GM23338 (cell line): ENCODE measurements around the gene RUSF1. TPM values are rescaled to one million over a fixed set of nuclear protein-coding genes. Genes with fewer than 3 reads are reported as not detected.

Experiments
- ATAC-seq: fragments of 200-7000 bp; cut with Tn5 transposase; 3 replicates; pipeline ENCODE4 v1.9.1; 2020
- DNase-seq: peaks from one replicate; pipeline ENCODE4 v3.0.0-alpha.2; 2015; ENCODE audit warnings: low spot score
- H2AFZ ChIP-seq: fragments of 200-600 bp; sonication (generic); 2 replicates; pipeline ENCODE4 v1.8.0; 2016; ENCODE audit warnings: antibody characterized with exemption, mild to moderate bottlenecking, moderate library complexity
- H3F3A ChIP-seq: fragments of 200-600 bp; sonication (generic); replicated peaks from 2 replicates; pipeline ENCODE4 v1.8.0; 2017; ENCODE audit warnings: antibody characterized with exemption, mixed run types, low read depth
- H3K27ac ChIP-seq: fragments of 200-600 bp; sonication (generic); 2 replicates; pipeline ENCODE4 v1.6.1; 2016; ENCODE audit warnings: low read depth
- H3K27me3 ChIP-seq: fragments of 200-600 bp; sonication (generic); 2 replicates; pipeline ENCODE4 v1.8.0; 2016; ENCODE audit warnings: mild to moderate bottlenecking, mixed run types, moderate library complexity; ENCODE audit not compliant: insufficient read depth
- H3K36me3 ChIP-seq: fragments of 200-600 bp; sonication (generic); 2 replicates; pipeline ENCODE4 v1.8.0; 2016; ENCODE audit warnings: mild to moderate bottlenecking; ENCODE audit not compliant: insufficient read depth
- H3K4me1 ChIP-seq: fragments of 200-600 bp; sonication (generic); 2 replicates; pipeline ENCODE4 v1.8.0; 2016; ENCODE audit warnings: mild to moderate bottlenecking, moderate library complexity; ENCODE audit not compliant: insufficient read depth
- H3K4me2 ChIP-seq: fragments of 200-600 bp; sonication (generic); 2 replicates; pipeline ENCODE4 v1.7.1; 2017; ENCODE audit warnings: mixed run types
- H3K4me3 ChIP-seq: fragments of 200-600 bp; sonication (generic); 2 replicates; pipeline ENCODE4 v1.6.1; 2016; ENCODE audit warnings: mixed run types
- H3K79me2 ChIP-seq: fragments of 200-600 bp; sonication (generic); replicated peaks from 2 replicates; pipeline ENCODE4 v1.8.0; 2017; ENCODE audit warnings: mild to moderate bottlenecking; ENCODE audit not compliant: insufficient read depth
- H3K9me2 ChIP-seq: fragments of 200-600 bp; sonication (generic); 2 replicates; pipeline ENCODE4 v1.8.0; 2017; ENCODE audit not compliant: insufficient read depth
- H4K20me1 ChIP-seq: fragments of 200-600 bp; sonication (generic); replicated peaks from 2 replicates; pipeline ENCODE4 v1.8.0; 2017; ENCODE audit warnings: mild to moderate bottlenecking; ENCODE audit not compliant: insufficient read depth
- H3K27ac Mint-ChIP-seq: 2 replicates; pipeline ENCODE4 v1.8.0; 2020; ENCODE audit warnings: inconsistent platforms, mild to moderate bottlenecking, moderate library complexity, mixed read lengths
- H3K27me3 Mint-ChIP-seq: 3 replicates; pipeline ENCODE4 v1.8.0; 2022; ENCODE audit warnings: low read depth, mild to moderate bottlenecking, moderate library complexity, mixed read lengths, inconsistent platforms; ENCODE audit not compliant: insufficient read depth, poor library complexity
- H3K36me3 Mint-ChIP-seq: 3 replicates; pipeline ENCODE4 v1.8.0; 2021; ENCODE audit warnings: low read depth, mild to moderate bottlenecking, inconsistent platforms, moderate library complexity, mixed read lengths
- H3K4me1 Mint-ChIP-seq: 3 replicates; pipeline ENCODE4 v1.8.0; 2020; ENCODE audit warnings: mild to moderate bottlenecking, inconsistent platforms, mixed read lengths
- H3K4me3 Mint-ChIP-seq: 3 replicates; pipeline ENCODE4 v1.8.0; 2021; ENCODE audit warnings: moderate library complexity, mild to moderate bottlenecking, inconsistent platforms, mixed read lengths
- H3K9me3 Mint-ChIP-seq: 3 replicates; pipeline ENCODE4 v1.8.0; 2020; ENCODE audit warnings: moderate library complexity, mild to moderate bottlenecking, inconsistent platforms, mixed read lengths
- CREB1 ChIP-seq: fragments of 250-450 bp; sonication (Bioruptor Pico); IDR thresholded peaks from 2 replicates; pipeline ENCODE4 v1.5.0; 2020; ENCODE audit warnings: low read depth, mild to moderate bottlenecking, moderate library complexity
- NANOG ChIP-seq: IDR thresholded peaks from 2 replicates; pipeline ENCODE4 v1.6.1; 2016; ENCODE audit warnings: antibody characterized with exemption, borderline replicate concordance
- polyA plus RNA-seq: library from polyadenylated mRNA; unstranded; fragments of >200 nt; fragmentation: Nextera tagmentation; extraction: Ambion mirVana; gene quantifications from 2 replicates; pipeline ENCODE4 v1.2.1, GENCODE V29; 2016
- total RNA-seq: library from RNA; depleted of rRNA; stranded (reverse); fragments of >200 nt; shearing (Covaris generic); gene quantifications from 2 replicates; pipeline ENCODE4 v1.2.3, GENCODE V29; 2014
- TF ChIP-seq, protein P1 (sequence below), 2 experiments: fragments of 200-600 bp in 1 of 2; sonication (generic) in 1 of 2; conservative IDR thresholded peaks; 2 replicates each; pipeline versions ENCODE4 v1.5.1 to v1.6.1; 2016 to 2017; ENCODE audit warnings: antibody characterized with exemption in 2 of 2, low read depth in 2 of 2, mild to moderate bottlenecking in 2 of 2, moderate library complexity in 1 of 2
- TF ChIP-seq, protein P2 (sequence below): IDR thresholded peaks from 2 replicates; pipeline ENCODE4 v1.6.1; 2016; ENCODE audit warnings: antibody characterized with exemption

Gene RUSF1
- total and polyA plus RNA-seq, 2 experiments from 2014 or later: 8.9 to 36.1 TPM

DNA sequence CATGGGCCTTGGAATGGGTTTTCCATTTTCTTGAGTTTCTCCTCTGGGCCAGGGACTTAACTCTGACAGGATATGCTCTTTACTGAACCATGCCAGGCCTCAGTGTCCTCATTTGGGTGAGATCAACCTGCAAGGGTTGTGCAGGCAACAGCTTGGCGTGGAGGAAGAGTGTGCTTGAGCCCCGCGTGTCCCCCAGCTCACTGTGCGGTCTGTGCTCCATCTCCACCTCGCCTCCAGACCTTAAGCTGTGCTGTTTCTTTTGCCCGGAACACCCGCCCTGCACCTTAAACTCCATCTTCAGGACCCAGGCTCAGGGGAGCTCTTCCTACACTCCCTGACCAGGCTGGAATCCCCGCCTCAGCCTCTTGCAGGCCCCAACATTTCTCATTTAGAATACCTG, 9.7 kb downstream of the RUSF1 start:
- Histone ChIP-seq H3K79me2 (no peaks in the 10 kb centered on the region), H3K36me3 (no peaks in the 10 kb centered on the region), H3K27ac (no peak overlapping the region), H3K4me2 (no peak overlapping the region), H3K9me2 (no peaks in the 10 kb centered on the region), H4K20me1 (0 out of 2 replicates have a peak, but pooled peaks cover 4% of the 10 kb centered on the region), H3F3A (no peaks in the 10 kb centered on the region), H3K4me3 (no peak overlapping the region), H3K27me3 (no peaks in the 10 kb centered on the region), H3K4me1 (peaks cover 12% of the 10 kb centered on the region), H2AFZ (no peak overlapping the region)
- Mint-ChIP-seq H3K27ac (no peak overlapping the region), H3K36me3 (peaks cover 15% of the 10 kb centered on the region; the same call in 2 of the 3 replicates), H3K4me1 (peaks cover 22% of the 10 kb centered on the region), H3K27me3 (peaks cover 3% of the 10 kb centered on the region), H3K9me3 (no peaks in the 10 kb centered on the region; the same call in 2 of the 3 replicates), H3K4me3 (no peak overlapping the region)
- DNase-seq (no peak), ATAC-seq (no peak)
- TF ChIP-seq, protein P1, sequence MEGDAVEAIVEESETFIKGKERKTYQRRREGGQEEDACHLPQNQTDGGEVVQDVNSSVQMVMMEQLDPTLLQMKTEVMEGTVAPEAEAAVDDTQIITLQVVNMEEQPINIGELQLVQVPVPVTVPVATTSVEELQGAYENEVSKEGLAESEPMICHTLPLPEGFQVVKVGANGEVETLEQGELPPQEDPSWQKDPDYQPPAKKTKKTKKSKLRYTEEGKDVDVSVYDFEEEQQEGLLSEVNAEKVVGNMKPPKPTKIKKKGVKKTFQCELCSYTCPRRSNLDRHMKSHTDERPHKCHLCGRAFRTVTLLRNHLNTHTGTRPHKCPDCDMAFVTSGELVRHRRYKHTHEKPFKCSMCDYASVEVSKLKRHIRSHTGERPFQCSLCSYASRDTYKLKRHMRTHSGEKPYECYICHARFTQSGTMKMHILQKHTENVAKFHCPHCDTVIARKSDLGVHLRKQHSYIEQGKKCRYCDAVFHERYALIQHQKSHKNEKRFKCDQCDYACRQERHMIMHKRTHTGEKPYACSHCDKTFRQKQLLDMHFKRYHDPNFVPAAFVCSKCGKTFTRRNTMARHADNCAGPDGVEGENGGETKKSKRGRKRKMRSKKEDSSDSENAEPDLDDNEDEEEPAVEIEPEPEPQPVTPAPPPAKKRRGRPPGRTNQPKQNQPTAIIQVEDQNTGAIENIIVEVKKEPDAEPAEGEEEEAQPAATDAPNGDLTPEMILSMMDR (conservative IDR thresholded peaks at IDR 0.05; ENCODE audit: low read depth in 2 of 2): no peak

DNA sequence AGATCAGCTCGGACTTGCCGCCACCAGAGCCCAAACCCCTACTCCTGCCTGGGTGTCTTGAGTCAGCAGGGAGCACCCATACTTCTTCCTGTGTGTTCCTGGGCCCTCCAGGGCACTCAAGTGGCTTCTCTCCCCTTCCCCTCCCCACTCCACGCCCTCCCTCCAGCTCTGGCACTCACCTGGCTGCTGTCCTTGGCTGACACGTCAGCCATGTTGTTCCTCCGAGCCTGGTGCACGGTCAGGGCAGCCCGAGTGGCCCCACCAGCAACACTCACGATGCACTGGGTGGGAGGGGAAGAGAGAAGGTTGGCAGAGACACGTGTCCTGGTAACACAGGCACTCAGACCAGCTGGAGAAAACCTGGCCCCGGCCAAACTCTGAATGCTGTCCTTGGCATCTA, 11.5 kb downstream of the RUSF1 start:
- ATAC-seq (no peak), DNase-seq (no peak)
- no peaks in the 10 kb centered on the region for H3K36me3 ChIP-seq
- H3K9me2 ChIP-seq: no peaks in the 10 kb centered on the region
- no peak overlapping the region for H3K4me3 Mint-ChIP-seq
- H4K20me1 ChIP-seq: no peaks in the 10 kb centered on the region
- no peak overlapping the region for H2AFZ ChIP-seq
- H3K79me2 ChIP-seq: no peaks in the 10 kb centered on the region
- peaks cover 11% of the 10 kb centered on the region for H3K4me1 Mint-ChIP-seq
- TF ChIP-seq, protein P2, sequence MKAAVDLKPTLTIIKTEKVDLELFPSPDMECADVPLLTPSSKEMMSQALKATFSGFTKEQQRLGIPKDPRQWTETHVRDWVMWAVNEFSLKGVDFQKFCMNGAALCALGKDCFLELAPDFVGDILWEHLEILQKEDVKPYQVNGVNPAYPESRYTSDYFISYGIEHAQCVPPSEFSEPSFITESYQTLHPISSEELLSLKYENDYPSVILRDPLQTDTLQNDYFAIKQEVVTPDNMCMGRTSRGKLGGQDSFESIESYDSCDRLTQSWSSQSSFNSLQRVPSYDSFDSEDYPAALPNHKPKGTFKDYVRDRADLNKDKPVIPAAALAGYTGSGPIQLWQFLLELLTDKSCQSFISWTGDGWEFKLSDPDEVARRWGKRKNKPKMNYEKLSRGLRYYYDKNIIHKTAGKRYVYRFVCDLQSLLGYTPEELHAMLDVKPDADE: no peak
- TF ChIP-seq, protein P1 (conservative IDR thresholded peaks at IDR 0.05; ENCODE audit: low read depth in 2 of 2): no peak
- TF ChIP-seq CREB1 (no peak), NANOG (no peak)
- H3K4me3 ChIP-seq: no peak overlapping the region
- H3K36me3 Mint-ChIP-seq: peaks cover 28% of the 10 kb centered on the region
- no peaks in the 10 kb centered on the region for H3K27me3 ChIP-seq
- H3K4me2 ChIP-seq: no peak overlapping the region
- H3K9me3 Mint-ChIP-seq: no peaks in the 10 kb centered on the region; the same call in 1 of the 3 replicates
- no peaks in the 10 kb centered on the region for H3F3A ChIP-seq
- no peak overlapping the region for H3K27ac ChIP-seq
- no peak overlapping the region for H3K27ac Mint-ChIP-seq
- peaks cover 3% of the 10 kb centered on the region for H3K4me1 ChIP-seq
- H3K27me3 Mint-ChIP-seq: peaks cover 3% of the 10 kb centered on the region
